Neural progenitor cell (in vitro differentiated cells): ENCODE results near the gene CD300A. TPM values are rescaled to one million over a fixed set of nuclear protein-coding genes. Genes with fewer than 3 reads are reported as not detected.

Experiments used
- DNase-seq: peaks from one replicate; pipeline ENCODE4 v3.0.0-alpha.2; 2016; ENCODE audit warnings: low spot score
- H2AFZ ChIP-seq: fragments of 200-600 bp; sonication (generic); replicated peaks from 2 replicates; pipeline ENCODE4 v1.6.1; 2016; ENCODE audit warnings: antibody characterized with exemption
- H3F3A ChIP-seq: fragments of 200-600 bp; sonication (generic); 2 replicates; pipeline ENCODE4 v1.6.1; 2016; ENCODE audit warnings: antibody characterized with exemption, low read depth
- H3K27ac ChIP-seq: fragments of 200-600 bp; sonication (generic); 2 replicates; pipeline ENCODE4 v1.5.1; 2016; ENCODE audit warnings: mild to moderate bottlenecking
- H3K27me3 ChIP-seq: fragments of 200-600 bp; sonication (generic); 2 replicates; pipeline ENCODE4 v1.6.1; 2016; ENCODE audit warnings: mild to moderate bottlenecking, moderate library complexity
- H3K36me3 ChIP-seq: fragments of 200-600 bp; sonication (generic); 2 replicates; pipeline ENCODE4 v1.5.1; 2016
- H3K4me1 ChIP-seq: fragments of 200-600 bp; sonication (generic); 2 replicates; pipeline ENCODE4 v1.6.1; 2016; ENCODE audit warnings: mixed run types
- H3K4me2 ChIP-seq: fragments of 200-600 bp; sonication (generic); 2 replicates; pipeline ENCODE4 v1.6.1; 2016
- H3K4me3 ChIP-seq: fragments of 200-600 bp; sonication (generic); 2 replicates; pipeline ENCODE4 v1.5.1; 2016
- H3K79me2 ChIP-seq: fragments of 200-600 bp; sonication (generic); 2 replicates; pipeline ENCODE4 v1.6.1; 2016; ENCODE audit warnings: low read depth
- H3K9ac ChIP-seq: fragments of 200-600 bp; sonication (generic); 2 replicates; pipeline ENCODE4 v1.6.1; 2016
- H3K9me3 ChIP-seq: fragments of 200-600 bp; sonication (generic); 2 replicates; pipeline ENCODE4 v1.5.1; 2016; ENCODE audit warnings: low read depth
- H4K20me1 ChIP-seq: fragments of 200-600 bp; sonication (generic); 2 replicates; pipeline ENCODE4 v1.6.1; 2016; ENCODE audit warnings: low read depth
- H3K27ac Mint-ChIP-seq: 3 replicates; pipeline ENCODE4 v1.8.0; 2021; ENCODE audit warnings: mixed read lengths
- H3K27me3 Mint-ChIP-seq: 2 replicates; pipeline ENCODE4 v1.8.0; 2022; ENCODE audit warnings: low read depth, mild to moderate bottlenecking, inconsistent platforms, moderate library complexity, mixed read lengths; ENCODE audit not compliant: insufficient read depth
- H3K36me3 Mint-ChIP-seq: 3 replicates; pipeline ENCODE4 v1.8.0; 2021; ENCODE audit warnings: mixed read lengths
- H3K4me1 Mint-ChIP-seq: 3 replicates; pipeline ENCODE4 v1.8.0; 2021; ENCODE audit warnings: mixed read lengths
- H3K4me3 Mint-ChIP-seq: 3 replicates; pipeline ENCODE4 v1.8.0; 2021; ENCODE audit warnings: mild to moderate bottlenecking, moderate library complexity, mixed read lengths
- H3K9me3 Mint-ChIP-seq: 3 replicates; pipeline ENCODE4 v1.8.0; 2020; ENCODE audit warnings: mixed read lengths
- EZH2 ChIP-seq: fragments of 200-600 bp; sonication (generic); IDR thresholded peaks from 2 replicates; pipeline ENCODE4 v1.6.1; 2017; ENCODE audit warnings: antibody characterized with exemption, mild to moderate bottlenecking, moderate library complexity
- EZH2phosphoT487 ChIP-seq: fragments of 200-600 bp; sonication (generic); IDR thresholded peaks from 2 replicates; pipeline ENCODE4 v1.6.1; 2017; ENCODE audit warnings: antibody characterized with exemption
- total RNA-seq: library from RNA; depleted of rRNA; stranded (reverse); fragments of >200 nt; gene quantifications from 2 replicates; pipeline ENCODE4 v1.2.3, GENCODE V29; 2015; ENCODE audit warnings: low replicate concordance
- TF ChIP-seq, protein P1 (sequence below): fragments of 200-600 bp; sonication (generic); IDR thresholded peaks from 2 replicates; pipeline ENCODE4 v1.5.1; 2017; ENCODE audit warnings: antibody characterized with exemption, mild to moderate bottlenecking

CD300A gene
- total RNA-seq, 1 donor from 2014 or later, result not detected

DNA sequence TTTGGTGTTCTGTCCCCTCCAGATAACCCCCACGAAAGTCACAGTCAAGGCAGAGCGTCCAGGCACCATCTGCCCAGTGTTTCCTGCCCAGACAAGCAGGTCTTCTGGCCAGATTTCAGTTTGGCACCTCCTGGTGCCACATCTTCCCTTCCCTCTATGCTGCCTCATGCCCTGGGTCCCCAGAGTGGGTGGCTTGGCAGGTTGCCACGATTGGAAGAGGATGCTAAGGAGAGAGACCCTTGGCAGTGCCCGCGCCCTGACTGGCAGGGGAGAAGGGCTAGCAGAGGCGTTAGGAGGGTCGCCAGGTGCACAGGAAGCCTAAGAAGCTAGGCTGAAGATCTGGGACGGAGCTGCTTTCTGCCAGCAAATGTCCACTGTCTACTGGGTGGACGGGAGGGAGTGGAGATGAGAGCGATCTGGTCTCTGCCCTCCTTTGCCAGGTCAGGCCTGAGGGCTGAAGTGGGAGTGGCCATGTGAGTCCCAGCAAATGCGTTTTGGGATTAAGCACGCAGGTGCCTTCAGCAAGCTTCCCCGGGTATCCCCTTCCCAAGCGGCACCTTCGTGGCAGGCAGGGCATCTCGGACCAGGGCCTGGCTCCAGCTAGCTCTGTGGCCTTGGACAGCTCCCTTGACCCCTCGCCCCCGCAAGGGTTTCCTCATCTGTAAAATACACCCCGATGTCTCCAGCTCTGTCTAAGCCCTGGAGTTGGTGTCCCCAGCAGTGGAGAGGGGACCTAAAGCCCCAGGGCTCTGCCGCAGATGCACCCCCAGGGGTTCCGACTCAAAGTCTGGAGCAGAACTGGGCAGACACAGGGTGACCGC is 13.4 kb upstream of the CD300A start:
- peak overlapping the region; percentile 53 for H3K27ac Mint-ChIP-seq
- no peaks in the 10 kb centered on the region for H3K9me3 Mint-ChIP-seq
- Histone ChIP-seq H3K4me2 (peak overlapping the region; percentile 94), H3K4me1 (peaks cover 30% of the 10 kb centered on the region), H3K27ac (no peak overlapping the region), H3K79me2 (no peaks in the 10 kb centered on the region), H3K9ac (no peak overlapping the region), H3K27me3 (peaks cover 31% of the 10 kb centered on the region), H3K4me3 (peak overlapping the region; percentile 52), H2AFZ (peak overlapping the region; percentile 15), H4K20me1 (peaks cover 8% of the 10 kb centered on the region), H3K36me3 (no peaks in the 10 kb centered on the region), H3F3A (peaks cover 38% of the 10 kb centered on the region), H3K9me3 (no peaks in the 10 kb centered on the region)
- H3K4me3 Mint-ChIP-seq, result peak overlapping the region; percentile 76
- peaks cover 23% of the 10 kb centered on the region for H3K27me3 Mint-ChIP-seq
- no peak for TF ChIP-seq EZH2phosphoT487
- DNase-seq, result peak; percentile 72
- no peaks in the 10 kb centered on the region for H3K36me3 Mint-ChIP-seq
- peaks cover 56% of the 10 kb centered on the region for H3K4me1 Mint-ChIP-seq

DNA sequence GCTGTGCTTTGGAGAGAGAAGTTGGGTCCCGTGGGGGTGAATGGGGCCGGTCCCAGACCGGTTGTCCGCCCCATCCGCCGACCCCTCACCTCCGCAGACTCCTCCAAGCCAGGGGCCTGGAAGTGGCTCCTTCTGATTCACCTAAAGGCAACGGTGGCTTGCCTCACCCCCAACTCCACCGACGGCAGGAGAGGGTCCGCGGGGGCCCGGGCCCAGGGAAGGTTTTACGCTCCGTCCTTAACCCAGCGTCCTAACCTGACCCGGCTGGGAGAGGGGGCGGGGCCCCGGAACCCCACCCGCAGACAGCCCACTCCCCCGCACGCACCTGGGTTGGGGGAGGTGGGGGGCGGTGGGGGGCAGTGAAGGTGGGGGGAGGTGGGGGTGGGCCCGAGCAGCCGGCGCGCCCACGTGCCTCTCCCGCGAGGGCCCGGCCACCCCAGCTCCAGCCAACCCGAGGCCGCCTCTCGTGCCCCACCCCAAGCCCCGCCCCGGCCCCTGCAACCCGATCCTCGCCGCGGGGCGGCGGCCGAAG is 12.7 kb upstream of the CD300A start:
- Mint-ChIP-seq H3K36me3 (no peaks in the 10 kb centered on the region), H3K4me3 (peak overlapping the region; percentile 76), H3K27ac (no peak overlapping the region), H3K27me3 (peaks cover 27% of the 10 kb centered on the region), H3K4me1 (peaks cover 56% of the 10 kb centered on the region), H3K9me3 (no peaks in the 10 kb centered on the region)
- Histone ChIP-seq H3K9me3 (no peaks in the 10 kb centered on the region), H3K79me2 (no peaks in the 10 kb centered on the region), H4K20me1 (peaks cover 8% of the 10 kb centered on the region), H3K4me3 (peak overlapping the region; percentile 52), H3K4me1 (peaks cover 30% of the 10 kb centered on the region), H3K9ac (no peak overlapping the region), H3K27me3 (peaks cover 38% of the 10 kb centered on the region), H2AFZ (peak overlapping the region; percentile 15), H3K36me3 (no peaks in the 10 kb centered on the region), H3K4me2 (peak overlapping the region; percentile 94), H3F3A (peaks cover 38% of the 10 kb centered on the region), H3K27ac (no peak overlapping the region)
- TF ChIP-seq, protein P1, sequence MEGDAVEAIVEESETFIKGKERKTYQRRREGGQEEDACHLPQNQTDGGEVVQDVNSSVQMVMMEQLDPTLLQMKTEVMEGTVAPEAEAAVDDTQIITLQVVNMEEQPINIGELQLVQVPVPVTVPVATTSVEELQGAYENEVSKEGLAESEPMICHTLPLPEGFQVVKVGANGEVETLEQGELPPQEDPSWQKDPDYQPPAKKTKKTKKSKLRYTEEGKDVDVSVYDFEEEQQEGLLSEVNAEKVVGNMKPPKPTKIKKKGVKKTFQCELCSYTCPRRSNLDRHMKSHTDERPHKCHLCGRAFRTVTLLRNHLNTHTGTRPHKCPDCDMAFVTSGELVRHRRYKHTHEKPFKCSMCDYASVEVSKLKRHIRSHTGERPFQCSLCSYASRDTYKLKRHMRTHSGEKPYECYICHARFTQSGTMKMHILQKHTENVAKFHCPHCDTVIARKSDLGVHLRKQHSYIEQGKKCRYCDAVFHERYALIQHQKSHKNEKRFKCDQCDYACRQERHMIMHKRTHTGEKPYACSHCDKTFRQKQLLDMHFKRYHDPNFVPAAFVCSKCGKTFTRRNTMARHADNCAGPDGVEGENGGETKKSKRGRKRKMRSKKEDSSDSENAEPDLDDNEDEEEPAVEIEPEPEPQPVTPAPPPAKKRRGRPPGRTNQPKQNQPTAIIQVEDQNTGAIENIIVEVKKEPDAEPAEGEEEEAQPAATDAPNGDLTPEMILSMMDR, result no peak
- TF ChIP-seq EZH2phosphoT487, result no peak
- no peak for TF ChIP-seq EZH2
- peak; percentile 97 for DNase-seq

DNA sequence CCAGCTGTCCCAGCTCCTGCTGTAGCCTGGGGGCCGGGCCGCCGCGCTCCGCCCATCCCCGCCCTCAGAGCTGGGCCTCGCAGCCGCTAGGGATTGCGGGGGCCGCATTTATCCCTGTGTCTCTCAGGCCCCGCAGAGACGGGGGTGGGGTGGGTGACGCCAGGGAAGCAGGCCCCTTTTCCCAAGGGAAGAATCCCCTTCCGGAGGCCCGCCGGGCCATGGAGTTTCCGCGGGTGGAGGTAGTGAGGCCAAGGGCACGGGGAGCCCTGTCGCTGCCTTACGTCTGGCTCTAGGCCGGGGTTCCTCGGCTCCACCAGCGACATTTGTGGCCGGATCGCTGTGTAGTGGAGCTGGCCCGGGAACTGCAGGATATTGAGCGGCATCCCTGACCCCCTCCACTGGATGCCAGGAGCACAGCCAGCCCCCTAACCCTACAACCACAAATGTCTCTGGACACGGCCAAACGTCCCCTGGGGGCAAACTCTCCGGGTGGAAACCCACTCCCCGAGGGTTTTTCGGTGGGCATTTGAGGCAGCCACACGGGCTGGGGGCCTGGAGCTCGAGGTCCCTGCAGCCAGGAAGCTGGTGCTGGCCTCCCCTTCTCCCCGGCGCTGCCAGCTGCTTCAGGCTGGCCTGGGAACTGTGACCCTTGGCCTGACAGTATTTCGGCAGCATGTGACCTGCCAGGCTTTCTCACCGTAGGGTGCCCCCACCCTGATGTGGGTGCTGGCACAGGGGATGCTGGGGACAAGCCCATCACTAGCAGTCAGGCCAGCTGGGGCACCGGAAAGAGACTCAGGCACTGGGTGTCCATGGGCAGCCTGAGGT is 12.0 kb upstream of the CD300A start:
- DNase-seq, result peak; percentile 38
- peaks cover 56% of the 10 kb centered on the region for H3K4me1 Mint-ChIP-seq
- peak overlapping the region; percentile 75 for H3K4me3 Mint-ChIP-seq
- no peak overlapping the region for H2AFZ ChIP-seq
- H3K9ac ChIP-seq, result no peak overlapping the region
- no peaks in the 10 kb centered on the region for H3K36me3 ChIP-seq
- TF ChIP-seq EZH2 (no peak), EZH2phosphoT487 (no peak)
- TF ChIP-seq, protein P1, result no peak
- H3K4me2 ChIP-seq, result peak overlapping the region; percentile 94
- peaks cover 8% of the 10 kb centered on the region for H4K20me1 ChIP-seq
- no peaks in the 10 kb centered on the region for H3K9me3 ChIP-seq
- H3K27ac ChIP-seq, result peak overlapping the region; percentile 9
- peaks cover 27% of the 10 kb centered on the region for H3K27me3 Mint-ChIP-seq
- peaks cover 38% of the 10 kb centered on the region for H3F3A ChIP-seq
- H3K36me3 Mint-ChIP-seq, result no peaks in the 10 kb centered on the region
- H3K4me3 ChIP-seq, result peak overlapping the region; percentile 52
- H3K4me1 ChIP-seq, result peaks cover 30% of the 10 kb centered on the region
- H3K27ac Mint-ChIP-seq, result peak overlapping the region; percentile 85
- H3K27me3 ChIP-seq, result peaks cover 38% of the 10 kb centered on the region
- no peaks in the 10 kb centered on the region for H3K9me3 Mint-ChIP-seq
- H3K79me2 ChIP-seq, result no peaks in the 10 kb centered on the region
